Activated CD4-positive, alpha-beta T cell treated with anti-CD3 and anti-CD28 coated beads, Interleukin-2, amount 50 U/mL, for 1 hour (primary cell): ENCODE results near the gene STRIT1.
"Not testable (repeated sequence)": the region's sequence is repeated elsewhere in the genome, so short reads cannot be mapped to it uniquely, and the experiment has no call there.

ENCODE experiments used
- DNase-seq: peaks from one replicate; pipeline ENCODE4 v3.0.0-alpha.2; 2020

Gene STRIT1

DNA sequence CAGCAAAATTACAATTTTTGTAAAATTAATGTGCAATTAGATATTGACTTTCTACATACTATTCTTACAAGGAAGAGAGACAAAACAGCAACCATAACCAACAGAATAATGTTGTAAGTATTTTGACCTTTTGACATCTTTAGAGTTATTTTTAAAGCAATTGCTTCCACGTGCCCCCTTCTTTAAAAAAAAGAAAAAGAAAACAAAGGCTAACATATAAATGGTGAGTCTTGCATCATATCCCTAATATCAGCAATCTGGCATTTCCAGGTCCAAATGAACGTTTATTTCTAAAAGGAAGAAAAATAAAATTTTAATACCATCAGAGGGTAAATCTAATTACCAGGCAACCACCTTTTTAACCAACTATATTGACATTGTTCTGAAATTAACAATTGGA, 19.3 kb upstream of the STRIT1 start:
- no peak for DNase-seq

DNA sequence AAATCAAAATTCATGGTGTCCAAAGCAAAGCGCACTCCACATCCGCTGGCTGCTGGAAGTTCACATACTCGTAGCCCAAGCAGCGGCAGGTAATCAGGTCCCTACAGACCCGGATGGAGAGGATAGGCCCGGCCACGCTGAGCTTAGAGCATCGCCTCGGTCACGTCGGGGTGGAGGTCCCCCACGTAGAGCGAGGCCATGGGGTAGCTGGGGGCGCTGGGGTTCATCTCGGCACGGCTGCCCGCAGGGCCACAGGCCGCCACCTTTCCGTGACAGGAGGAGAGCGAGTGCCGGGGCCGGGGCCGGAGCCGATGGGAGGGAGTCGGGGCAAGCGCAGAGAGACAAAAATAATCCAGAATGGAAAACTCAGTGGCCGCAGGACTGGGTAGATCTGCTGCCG, 16.1 kb upstream of the STRIT1 start:
- DNase-seq, result no peak

DNA sequence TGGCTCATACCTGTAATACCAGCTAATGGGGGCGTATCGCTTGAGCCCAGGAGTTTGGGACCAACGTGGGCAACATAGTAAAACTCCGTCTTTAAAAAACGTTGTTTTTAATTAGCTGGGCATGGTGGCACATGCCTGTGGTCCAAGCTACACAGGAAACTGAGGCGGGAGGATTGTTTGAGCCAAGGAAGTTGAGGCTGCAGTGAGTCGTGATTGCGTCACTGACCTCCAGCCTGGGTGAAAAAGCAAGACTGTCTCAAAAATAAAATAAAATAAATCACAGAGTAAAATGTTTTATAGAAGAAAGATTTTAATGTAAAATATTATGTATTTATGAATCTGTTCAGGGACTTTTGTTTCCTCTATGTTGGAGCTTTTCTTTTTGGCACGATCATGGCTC, 15.3 kb upstream of the STRIT1 start:
- no peak for DNase-seq

DNA sequence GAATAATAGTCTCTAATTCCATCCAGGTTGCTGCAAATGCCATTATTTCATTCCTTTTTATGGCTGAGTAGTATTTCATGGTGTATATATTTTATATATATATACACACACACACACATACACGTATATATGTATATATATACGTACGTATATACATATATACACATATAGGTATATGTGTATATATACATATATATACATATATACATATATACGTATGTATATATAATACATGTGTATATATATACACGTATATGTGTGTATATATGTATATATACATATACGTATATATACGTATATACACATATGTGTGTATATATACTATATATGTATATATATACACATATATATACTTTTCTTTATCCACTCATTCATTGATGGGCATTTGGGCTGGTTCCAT, 13.7 kb upstream of the STRIT1 start:
- no peak for DNase-seq

DNA sequence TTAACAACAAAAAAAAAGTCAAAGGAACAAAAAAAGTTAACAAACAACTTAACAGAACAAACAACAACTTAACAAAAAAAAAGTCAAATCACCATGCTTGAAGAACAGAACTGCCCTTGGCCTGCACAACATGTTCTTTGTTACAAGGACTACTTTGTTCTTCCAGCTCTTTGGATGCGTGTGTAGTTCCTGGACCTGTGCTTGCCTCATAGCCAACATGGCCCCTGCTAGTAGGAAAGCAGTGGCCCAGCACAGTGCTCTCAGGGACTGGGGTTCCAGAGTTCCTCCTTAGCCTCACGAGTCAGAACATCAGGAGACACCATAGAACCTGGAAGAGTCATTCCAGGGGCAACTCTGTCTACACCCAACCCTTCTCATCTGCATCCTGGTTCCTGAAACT, 10.9 kb upstream of the STRIT1 start:
- no peak for DNase-seq

DNA sequence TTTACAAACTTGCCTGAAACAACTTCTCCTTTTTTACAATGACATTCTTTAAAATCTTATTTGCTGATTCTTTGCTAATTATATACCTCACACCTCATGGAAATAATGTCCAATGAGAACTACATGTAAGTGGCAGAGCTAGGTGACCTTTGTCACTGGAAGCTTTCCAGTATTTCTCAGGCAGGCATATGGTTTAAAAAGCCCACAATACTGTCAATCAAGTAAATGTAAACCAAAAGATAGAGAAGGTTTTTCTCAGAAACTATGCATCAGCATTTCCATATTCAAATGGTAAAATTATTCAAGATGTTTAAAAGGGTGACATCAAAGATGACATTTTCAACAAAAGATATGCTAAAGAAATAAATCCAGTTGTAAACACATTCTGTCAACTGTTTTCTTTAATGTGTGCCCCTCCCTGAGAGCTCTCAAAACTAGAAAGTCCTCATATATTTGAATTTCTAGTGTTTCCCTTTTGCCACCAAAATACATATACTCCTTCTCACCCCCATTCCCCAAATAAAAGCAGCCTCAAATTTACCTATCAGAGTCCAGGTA, 10.1 kb upstream of the STRIT1 start:
- DNase-seq, result no peak

DNA sequence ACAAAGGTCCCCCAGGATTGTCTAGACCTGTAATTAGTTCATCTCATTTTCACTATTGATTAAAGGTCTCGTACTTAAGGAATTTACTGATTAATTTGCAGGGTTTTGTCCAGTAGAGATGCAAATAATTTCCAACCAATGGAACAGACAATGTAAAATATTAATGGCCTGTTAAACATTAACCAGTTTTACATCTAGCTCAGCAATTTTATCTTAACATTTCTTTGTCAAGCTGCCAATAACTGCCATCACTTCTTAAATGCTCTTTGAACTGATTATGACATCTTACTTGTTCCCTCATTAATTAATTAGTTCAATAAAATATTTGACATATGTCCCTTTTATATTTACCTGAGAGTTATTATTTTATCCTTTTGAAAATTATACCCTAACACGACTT, 9.4 kb upstream of the STRIT1 start:
- DNase-seq, result no peak

DNA sequence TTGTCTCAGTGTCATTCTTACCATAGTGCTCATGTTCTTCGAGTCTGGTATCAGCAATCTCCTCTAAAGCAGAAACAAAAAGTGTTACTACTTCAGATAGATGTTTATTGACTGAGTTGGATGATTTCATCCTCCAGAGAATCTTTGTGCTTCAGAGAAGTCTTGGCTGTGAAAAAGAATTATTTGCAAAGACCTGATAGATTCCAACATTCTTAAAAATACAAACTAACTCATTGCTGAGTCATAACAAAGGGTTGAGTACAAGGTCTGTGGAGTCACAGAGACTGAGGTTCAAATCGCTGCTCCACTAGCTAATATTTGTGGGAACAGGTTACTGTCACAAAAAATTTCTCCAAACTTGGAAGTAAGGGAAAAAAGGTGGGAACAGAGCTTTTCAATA, 9.0 kb upstream of the STRIT1 start:
- no peak for DNase-seq

DNA sequence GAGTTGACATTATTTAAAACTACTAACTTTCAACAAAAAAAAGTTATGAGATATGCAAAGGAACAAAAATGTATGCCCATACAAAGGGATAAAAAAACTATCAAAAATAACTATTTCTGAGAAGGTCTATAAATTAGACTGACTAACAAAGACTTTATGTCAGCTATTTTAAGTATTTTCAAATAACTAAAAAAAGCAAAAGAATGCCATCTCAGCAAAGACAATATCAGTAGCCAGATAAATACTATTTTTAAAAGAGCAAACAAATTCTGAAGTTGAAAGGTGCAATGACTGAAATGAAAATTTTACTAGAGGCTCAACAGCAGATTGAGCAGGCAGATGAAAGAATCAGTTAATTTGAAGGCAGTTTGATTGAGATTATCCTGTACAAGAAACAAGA, 3.6 kb upstream of the STRIT1 start:
- DNase-seq, result no peak

DNA sequence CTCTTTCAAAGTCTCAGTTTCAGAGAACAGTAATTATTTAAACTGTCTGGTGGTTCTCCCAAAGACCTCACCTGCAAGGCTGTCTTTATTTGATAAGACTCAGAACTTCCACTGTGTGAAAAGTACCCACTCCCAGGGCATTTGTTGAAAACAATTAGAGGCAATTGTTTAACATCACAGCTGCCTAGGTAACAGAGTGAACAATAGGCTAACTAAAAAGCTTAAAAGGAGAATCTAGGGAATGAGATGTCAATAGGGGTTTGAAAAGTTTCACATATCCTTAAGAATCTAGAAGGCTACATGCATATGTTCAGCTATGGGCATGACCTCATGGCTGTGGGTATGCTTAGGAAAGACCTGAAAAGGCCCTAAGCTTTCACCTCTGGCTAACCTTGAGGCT, 2.9 kb upstream of the STRIT1 start:
- no peak for DNase-seq

DNA sequence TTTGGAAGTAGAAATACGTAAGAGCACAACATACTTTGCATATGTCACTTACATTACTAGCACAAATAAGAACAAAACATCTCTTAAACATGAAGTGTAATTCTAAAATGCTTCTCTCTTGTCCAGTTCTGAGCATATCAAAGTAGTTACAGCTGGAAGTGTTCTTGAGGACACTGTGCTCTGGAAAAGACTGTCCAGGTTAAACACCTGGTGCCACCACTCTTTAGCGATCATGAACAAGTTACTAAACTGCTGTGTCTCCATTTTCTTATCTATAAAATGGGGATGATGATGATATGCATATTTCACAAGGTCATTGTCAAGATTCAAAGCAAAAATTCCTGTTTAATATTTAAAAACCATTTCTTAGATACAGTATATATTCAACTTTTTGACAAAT, 790 bp downstream of the STRIT1 start:
- no peak for DNase-seq

DNA sequence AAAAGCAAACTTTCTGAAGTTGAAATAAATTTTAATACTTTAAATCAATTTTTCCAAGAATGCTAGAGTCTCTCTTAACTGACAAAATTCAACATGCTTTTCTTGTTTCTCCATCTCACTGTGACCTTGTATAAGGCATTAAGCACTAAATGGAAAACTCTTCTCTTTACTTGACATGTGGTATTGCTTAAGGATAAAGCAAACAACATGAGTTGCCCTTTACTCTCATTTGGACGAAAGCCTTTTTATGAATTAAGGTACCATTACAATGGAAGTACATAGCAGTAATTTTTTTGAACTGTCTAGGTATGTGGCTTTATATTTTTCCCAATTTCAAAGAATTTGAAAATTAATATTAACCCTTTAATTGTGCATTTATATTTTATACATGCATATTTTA, 1.4 kb downstream of the STRIT1 start:
- no peak for DNase-seq

DNA sequence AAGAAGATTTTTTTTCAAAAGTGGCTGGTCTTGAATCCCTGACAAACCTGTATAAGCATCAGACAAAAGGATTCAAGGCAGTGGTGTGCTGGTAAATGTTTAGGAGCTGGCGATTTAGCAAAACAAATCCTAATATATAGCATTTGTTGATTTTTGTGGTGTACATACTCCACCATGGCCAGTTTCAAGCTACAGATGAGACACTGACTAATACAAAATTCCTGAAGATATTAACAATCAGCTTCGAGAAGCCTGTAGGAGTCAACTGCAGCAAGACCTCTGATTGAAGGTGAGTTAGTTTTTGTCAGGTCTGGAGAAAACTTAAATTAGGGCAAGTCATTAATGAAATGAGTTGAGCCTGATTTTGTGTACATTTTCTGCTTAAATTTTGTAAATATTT, 6.7 kb downstream of the STRIT1 start:
- DNase-seq, result no peak

DNA sequence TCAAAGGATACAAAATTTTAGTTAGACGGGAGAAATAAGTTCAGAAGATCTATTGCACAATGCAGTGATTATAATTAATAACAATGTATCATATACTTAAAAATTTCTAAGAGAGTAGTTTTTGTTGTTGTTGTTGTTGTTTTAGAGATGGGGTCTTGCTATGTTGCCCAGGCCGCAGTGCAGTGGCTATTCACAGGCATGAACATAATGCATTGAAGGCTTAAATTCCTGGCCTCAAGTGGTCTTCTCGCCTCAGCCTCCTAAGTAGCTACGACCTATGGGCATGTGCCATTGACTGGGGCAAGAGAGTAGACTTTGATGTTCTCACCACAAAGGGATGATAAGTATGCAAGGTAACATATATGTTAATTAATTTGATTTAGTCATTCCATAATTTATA, 7.5 kb downstream of the STRIT1 start:
- no peak for DNase-seq

DNA sequence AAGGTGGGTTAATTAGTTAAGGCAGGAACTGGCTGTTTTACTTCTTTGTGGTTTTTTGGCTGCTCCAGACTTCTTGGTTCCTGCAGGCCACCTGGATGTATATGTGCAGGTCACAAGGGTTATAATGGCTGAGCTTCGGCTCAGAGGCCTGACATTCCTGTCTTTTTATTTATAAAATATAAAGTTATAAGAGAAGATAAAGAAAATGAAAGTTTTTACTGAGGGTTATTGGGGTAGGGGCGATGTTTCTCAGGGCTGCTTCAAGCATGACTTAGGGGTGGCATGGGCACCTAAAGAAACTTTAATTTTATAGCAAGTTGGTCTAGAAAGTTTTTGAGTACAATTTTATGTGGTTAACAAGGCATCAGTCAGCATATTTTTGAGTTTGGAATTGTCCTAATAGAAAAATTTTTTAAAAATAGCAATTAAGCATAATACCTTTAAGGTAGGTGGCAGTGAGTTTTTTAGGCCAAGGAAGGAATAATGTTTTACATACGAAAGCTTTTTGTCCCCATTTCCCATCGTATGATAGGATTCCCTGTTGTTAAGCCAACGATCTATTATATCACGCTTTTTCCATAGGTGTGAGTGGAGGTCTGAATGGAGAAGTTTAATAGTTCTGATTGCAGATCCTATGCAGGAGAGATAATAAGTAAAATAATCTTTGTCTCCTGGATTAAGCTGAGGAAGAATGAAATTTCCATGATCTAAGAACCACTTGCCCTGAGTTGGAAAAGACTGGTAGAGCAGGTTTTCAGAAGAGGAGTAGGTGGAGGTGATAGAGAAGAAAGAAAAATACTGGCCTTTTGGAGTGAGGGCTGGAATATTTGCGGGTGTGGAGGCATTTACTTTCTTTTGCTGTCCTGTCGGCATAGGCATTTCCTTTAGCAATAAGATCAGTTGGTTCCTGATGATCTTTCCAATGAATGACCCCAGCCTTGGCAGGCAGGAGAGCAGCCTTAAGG, 10.1 kb downstream of the STRIT1 start:
- no peak for DNase-seq

DNA sequence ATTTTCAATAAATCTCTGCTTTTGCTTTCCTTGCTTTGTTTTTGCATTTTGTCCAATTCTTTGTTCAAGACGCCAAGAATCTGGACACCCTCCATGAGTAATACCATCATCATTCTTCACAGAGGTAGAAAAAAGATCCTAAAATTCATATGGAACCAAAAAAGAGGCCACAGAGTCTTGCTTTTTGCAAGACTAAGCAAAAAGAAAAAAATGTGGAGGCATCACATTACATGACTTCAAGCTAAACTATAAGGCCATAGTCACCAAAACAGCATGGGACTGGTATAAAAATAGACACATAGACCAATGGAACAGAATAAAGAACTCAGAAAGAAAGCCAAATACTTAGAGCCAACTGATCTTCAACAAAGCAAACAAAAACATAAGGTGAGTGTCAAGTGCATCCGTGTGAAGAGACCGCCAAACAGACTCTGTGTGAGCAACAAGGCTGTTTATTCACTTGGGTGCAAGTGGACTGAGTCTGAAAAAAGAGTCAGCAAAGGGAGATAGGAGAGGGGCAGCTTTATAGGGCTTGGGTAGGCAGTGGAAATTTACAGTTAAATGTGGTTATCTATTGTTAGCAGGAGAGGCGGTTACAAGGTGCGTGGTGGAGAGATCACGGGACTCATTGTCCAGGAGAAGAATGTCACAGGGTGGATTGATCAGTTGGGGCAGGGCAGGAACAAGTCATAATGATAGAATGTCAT, 10.9 kb downstream of the STRIT1 start:
- DNase-seq, result no peak

DNA sequence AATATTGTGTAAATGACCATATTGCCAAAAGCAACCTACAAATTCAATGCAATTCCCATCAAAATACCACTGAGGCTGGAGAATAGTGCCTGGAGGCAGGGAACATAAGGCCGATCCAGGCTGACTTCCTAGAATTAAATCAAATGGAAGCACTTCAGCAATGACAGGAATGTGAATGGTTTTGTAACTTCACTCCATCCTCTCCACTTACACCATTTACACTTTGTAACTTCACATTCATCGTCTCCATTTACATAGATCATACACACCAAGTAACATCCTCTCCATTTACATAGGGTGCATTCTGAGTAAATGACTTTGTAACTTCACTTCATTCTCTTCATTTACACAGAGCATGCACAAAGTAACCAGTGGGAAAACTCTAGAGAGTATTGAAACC, 11.6 kb downstream of the STRIT1 start:
- DNase-seq, result no peak

DNA sequence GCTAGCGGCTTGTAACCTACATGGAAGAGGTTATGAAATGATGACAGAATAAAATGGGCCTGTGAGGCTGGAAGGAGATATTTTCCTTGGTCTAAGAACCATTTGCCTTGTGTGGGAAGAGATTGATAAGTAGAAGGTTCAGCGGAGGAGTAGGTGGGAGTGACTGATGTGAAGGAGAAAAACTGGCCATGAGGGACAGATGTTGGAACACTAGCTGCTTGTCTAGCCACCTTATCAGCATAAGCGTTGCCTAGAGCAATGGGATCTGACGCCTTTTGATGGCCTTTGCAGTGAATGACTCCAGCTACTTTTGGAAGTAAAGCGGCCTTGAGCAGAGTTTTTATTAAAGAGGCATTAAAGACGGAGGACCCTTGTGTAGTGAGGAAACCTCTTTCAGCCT, 17.4 kb downstream of the STRIT1 start:
- DNase-seq, result not testable (repeated sequence)

DNA sequence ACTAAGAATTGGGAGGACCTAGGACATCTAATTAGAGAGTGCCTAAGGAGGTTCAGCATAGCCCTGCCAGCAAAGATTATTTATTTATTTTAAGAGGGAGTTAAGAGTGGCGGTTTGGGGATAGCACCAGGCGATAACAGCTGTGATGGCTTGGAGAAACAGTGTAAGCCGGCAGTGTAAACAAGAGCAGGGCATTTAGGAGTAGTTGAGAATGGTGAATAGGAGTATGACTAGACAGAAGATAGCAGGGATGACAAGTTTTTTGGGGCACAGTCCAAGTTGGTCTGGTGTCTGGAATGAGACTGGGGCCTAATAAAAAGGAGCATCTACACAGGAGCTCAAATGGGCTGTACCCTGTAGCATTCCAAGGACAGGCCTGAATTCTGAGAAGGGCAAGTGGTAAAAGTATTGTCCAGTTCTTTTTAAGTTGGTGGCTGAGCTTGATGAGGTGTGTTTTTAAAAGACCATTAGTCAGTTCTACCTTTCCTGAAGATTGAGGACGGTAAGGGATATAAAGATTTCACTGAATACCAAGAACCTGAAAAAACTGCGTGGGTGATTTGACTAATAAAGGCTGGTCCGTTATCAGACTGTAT, 18.2 kb downstream of the STRIT1 start:
- not testable (repeated sequence) for DNase-seq

DNA sequence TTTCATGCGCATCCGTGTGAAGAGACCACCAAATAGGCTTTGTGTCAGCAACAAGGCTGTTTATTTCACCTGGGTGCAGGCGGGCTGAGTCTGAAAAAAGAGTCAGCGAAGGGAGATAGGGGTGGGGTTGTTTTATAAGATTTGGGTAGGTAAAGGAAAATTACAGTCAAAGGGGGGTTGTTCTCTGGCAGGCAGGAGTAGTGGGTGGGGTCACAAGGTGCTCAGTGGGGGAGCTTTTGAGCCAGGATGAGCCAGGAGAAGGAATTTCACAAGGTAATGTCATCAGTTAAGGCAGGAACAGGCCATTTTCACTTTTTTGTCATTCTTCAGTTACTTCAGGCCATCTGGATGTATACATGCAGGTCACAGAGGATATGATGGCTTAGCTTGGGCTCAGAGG, 19.0 kb downstream of the STRIT1 start:
- not testable (repeated sequence) for DNase-seq

DNA sequence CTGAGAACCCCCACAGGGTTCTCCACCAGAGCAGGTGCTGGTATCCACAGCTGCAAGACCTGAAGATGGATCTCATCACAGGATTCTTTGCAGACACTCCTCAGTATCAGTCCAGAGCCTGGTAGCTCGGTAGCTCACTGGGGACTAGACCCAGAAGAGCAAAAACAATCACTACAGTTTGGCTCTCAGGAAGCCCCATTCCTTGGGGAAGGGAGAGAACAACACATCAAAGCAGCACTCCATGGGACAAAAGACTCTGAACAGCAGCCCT, 22.2 kb downstream of the STRIT1 start:
- DNase-seq, result no peak

DNA sequence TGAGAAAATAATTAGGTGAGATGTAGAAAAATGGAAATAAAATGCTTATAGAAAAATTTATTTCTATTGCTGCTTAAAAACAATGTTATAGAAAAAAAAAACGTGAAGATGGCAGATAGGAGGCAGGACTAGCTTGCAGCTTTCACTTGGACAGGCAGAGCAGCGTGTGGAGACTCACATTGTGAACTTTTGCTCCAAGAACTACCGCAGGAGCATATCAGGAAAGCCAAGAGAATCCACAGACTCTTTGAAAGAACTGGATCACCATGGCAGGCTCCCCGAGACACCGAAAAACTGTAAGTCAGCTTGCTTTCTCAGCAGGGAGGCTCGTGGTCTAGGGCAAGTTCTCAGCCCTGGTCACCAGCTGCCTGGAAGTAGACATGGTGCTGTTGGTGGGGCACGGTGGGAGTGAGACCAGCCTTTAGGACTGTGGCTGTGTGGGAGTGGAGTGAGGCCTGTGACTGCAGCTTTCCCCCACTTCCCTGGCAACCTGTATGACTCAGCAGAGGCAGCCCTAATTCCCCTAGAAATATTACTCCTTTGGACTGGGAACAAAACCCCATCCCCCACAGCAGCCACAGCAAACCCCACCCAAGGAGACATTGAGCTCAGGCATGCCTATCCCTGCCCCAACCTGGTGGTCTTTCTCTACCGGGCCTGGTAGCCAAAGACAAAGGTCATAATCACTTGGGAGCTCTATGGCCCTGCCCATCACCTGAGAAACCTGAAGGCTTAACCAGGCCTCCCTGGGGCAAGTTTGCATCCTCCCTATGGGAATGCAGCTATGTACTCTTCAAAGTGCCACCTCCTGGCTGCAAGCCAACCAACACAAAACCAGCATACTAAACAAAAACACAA, 22.8 kb downstream of the STRIT1 start:
- DNase-seq, result no peak

DNA sequence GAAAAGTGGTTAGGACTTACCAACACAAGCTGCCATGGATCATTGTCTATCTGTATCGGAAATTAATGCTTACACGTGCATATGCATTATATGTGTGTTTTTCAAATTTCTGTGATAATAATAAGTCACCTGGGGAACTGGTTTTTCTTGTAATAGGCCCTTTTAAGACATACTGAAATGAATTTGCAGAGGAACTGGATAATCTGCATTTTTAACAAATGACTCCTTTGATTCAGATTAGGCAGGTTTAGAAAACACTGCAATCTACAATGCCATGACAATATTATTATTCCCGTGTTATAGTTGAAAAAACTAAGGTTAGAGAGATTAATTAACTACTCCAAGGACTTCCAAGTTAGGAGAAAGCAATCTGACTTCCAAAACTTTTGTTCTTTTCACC, 23.4 kb downstream of the STRIT1 start:
- no peak for DNase-seq
